ENCODE results near the gene LYSMD1.

LYSMD1 gene

DNA sequence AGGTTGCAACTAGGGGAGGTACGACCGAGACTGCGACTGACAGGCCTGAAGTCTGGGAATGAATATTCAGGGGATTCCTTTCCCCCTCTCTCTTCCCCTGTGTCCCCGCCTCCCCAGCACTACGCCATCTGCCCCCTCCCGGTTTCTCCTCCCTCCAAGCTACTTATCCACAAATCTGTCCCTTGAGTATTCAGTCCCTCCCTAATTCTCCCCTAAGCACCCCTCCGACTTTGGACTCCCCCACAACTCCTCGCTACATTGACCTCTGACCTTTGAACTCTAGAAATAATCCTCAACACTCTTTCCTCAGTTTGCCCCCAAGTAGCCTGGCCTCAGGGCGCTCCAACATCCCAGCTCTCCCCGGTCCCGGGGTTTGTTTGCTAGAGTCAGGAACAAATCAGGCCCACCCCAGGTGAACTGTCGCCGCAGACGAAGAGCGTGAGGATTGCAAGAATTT, 393 bp downstream of the LYSMD1 start (continued):
- TF ChIP-seq GLIS1 (tag by site-specific recombination; IDR thresholded peaks at IDR 0.05): 0 out of 2 replicates have a peak, but pooled peaks have one; percentile 27
- no peak for TF ChIP-seq ZBTB1 (tag by site-specific recombination; IDR thresholded peaks at IDR 0.05)
- TF ChIP-seq, protein P1, sequence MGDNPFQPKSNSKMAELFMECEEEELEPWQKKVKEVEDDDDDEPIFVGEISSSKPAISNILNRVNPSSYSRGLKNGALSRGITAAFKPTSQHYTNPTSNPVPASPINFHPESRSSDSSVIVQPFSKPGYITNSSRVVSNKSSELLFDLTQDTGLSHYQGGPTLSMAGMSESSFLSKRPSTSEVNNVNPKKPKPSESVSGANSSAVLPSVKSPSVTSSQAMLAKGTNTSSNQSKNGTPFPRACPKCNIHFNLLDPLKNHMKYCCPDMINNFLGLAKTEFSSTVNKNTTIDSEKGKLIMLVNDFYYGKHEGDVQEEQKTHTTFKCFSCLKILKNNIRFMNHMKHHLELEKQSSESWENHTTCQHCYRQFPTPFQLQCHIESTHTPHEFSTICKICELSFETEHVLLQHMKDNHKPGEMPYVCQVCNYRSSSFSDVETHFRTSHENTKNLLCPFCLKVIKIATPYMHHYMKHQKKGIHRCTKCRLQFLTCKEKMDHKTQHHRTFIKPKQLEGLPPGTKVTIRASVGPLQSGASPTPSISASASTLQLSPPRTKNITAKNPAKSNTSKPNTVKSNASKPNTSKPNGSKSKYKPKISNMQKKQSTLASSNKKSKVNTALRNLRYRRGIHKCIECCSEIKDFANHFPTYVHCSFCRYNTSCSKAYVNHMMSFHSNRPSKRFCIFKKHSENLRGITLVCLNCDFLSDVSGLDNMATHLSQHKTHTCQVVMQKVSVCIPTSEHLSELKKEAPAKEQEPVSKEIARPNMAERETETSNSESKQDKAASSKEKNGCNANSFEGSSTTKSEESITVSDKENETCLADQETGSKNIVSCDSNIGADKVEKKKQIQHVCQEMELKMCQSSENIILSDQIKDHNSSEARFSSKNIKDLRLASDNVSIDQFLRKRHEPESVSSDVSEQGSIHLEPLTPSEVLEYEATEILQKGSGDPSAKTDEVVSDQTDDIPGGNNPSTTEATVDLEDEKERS (tag by site-specific recombination; IDR thresholded peaks at IDR 0.05): no peak
- no peak for TF ChIP-seq ZNF391 (tag by site-specific recombination; IDR thresholded peaks at IDR 0.05; ENCODE audit: borderline replicate concordance, low read depth)
- peak; percentile 33; the same call in 1 of the 2 replicates for TF ChIP-seq ZFP69B (tag by site-specific recombination; IDR thresholded peaks at IDR 0.05)
- TF ChIP-seq FEZF1 (tag by site-specific recombination; IDR thresholded peaks at IDR 0.05): no peak
- TF ChIP-seq ZSCAN16 (tag by site-specific recombination; IDR thresholded peaks at IDR 0.05): no peak
- TF ChIP-seq ZNF544 (tag by site-specific recombination; IDR thresholded peaks at IDR 0.05): no peak
- TF ChIP-seq, protein P2, sequence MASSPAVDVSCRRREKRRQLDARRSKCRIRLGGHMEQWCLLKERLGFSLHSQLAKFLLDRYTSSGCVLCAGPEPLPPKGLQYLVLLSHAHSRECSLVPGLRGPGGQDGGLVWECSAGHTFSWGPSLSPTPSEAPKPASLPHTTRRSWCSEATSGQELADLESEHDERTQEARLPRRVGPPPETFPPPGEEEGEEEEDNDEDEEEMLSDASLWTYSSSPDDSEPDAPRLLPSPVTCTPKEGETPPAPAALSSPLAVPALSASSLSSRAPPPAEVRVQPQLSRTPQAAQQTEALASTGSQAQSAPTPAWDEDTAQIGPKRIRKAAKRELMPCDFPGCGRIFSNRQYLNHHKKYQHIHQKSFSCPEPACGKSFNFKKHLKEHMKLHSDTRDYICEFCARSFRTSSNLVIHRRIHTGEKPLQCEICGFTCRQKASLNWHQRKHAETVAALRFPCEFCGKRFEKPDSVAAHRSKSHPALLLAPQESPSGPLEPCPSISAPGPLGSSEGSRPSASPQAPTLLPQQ (tag by site-specific recombination; IDR thresholded peaks at IDR 0.05): peak; percentile 22; the same call in 1 of the 2 replicates
- TF ChIP-seq ZNF624 (tag by site-specific recombination; IDR thresholded peaks at IDR 0.05): no peak
- TF ChIP-seq, protein P3, sequence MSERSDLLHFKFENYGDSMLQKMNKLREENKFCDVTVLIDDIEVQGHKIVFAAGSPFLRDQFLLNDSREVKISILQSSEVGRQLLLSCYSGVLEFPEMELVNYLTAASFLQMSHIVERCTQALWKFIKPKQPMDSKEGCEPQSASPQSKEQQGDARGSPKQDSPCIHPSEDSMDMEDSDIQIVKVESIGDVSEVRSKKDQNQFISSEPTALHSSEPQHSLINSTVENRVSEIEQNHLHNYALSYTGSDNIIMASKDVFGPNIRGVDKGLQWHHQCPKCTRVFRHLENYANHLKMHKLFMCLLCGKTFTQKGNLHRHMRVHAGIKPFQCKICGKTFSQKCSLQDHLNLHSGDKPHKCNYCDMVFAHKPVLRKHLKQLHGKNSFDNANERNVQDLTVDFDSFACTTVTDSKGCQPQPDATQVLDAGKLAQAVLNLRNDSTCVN (tag by site-specific recombination; optimal IDR thresholded peaks at IDR 0.05): no peak
- TF ChIP-seq GFI1B (tag by site-specific recombination; IDR thresholded peaks at IDR 0.05): peak; percentile 71
- TF ChIP-seq SP2 (tag by site-specific recombination; IDR thresholded peaks at IDR 0.05): peak; percentile 60
- no peak for TF ChIP-seq ZNF521 (tag by site-specific recombination; IDR thresholded peaks at IDR 0.05)
- TF ChIP-seq, protein P4, sequence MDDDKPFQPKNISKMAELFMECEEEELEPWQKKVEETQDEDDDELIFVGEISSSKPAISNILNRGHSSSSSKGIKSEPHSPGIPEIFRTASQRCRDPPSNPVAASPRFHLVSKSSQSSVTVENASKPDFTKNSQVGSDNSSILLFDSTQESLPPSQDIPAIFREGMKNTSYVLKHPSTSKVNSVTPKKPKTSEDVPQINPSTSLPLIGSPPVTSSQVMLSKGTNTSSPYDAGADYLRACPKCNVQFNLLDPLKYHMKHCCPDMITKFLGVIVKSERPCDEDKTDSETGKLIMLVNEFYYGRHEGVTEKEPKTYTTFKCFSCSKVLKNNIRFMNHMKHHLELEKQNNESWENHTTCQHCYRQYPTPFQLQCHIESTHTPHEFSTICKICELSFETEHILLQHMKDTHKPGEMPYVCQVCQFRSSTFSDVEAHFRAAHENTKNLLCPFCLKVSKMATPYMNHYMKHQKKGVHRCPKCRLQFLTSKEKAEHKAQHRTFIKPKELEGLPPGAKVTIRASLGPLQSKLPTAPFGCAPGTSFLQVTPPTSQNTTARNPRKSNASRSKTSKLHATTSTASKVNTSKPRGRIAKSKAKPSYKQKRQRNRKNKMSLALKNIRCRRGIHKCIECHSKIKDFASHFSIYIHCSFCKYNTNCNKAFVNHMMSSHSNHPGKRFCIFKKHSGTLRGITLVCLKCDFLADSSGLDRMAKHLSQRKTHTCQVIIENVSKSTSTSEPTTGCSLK (tag by site-specific recombination; IDR thresholded peaks at IDR 0.05): no peak
- no peak for TF ChIP-seq ZNF214 (tag by site-specific recombination; IDR thresholded peaks at IDR 0.05; ENCODE audit: borderline replicate concordance)
- TF ChIP-seq, protein P5, sequence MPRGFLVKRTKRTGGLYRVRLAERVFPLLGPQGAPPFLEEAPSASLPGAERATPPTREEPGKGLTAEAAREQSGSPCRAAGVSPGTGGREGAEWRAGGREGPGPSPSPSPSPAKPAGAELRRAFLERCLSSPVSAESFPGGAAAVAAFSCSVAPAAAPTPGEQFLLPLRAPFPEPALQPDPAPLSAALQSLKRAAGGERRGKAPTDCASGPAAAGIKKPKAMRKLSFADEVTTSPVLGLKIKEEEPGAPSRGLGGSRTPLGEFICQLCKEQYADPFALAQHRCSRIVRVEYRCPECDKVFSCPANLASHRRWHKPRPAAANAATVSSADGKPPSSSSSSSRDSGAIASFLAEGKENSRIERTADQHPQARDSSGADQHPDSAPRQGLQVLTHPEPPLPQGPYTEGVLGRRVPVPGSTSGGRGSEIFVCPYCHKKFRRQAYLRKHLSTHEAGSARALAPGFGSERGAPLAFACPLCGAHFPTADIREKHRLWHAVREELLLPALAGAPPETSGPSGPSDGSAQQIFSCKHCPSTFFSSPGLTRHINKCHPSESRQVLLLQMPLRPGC (tag by site-specific recombination; IDR thresholded peaks at IDR 0.05): peak; percentile 42; the same call in 1 of the 2 replicates
- no peak for TF ChIP-seq ZNF48 (tag by site-specific recombination; IDR thresholded peaks at IDR 0.05)
- TF ChIP-seq ZNF404 (tag by site-specific recombination; IDR thresholded peaks at IDR 0.05): no peak
- TF ChIP-seq ZNF621 (tag by site-specific recombination; IDR thresholded peaks at IDR 0.05): no peak
- TF ChIP-seq KLF9 (tag by site-specific recombination; IDR thresholded peaks at IDR 0.05; ENCODE audit: low read depth): 0 out of 2 replicates have a peak, but pooled peaks have one; percentile 9
- no peak for TF ChIP-seq SALL2 (tag by site-specific recombination; IDR thresholded peaks at IDR 0.05; ENCODE audit: borderline replicate concordance)
- no peak for TF ChIP-seq ZNF37A (tag by site-specific recombination; IDR thresholded peaks at IDR 0.05)
- TF ChIP-seq ZNF571 (tag by site-specific recombination; IDR thresholded peaks at IDR 0.05): no peak
- TF ChIP-seq ZFP41 (tag by site-specific recombination; IDR thresholded peaks at IDR 0.05; ENCODE audit: borderline replicate concordance): no peak
- no peak for TF ChIP-seq ZNF350 (tag by site-specific recombination; IDR thresholded peaks at IDR 0.05)
- no peak for TF ChIP-seq ZNF114 (tag by site-specific recombination; IDR thresholded peaks at IDR 0.05)
- peak; percentile 28 for TF ChIP-seq ZBTB21 (tag by site-specific recombination; IDR thresholded peaks at IDR 0.05)
